OCI-LY7 (cell line): Measurements from ENCODE around the gene MEP1A. TPM values are rescaled to one million over a fixed set of nuclear protein-coding genes. Genes with fewer than 3 reads are reported as not detected.
"Not testable (repeated sequence)": the region's sequence is repeated elsewhere in the genome, so short reads cannot be mapped to it uniquely, and the experiment has no call there.

Experiments used
- BruUV-seq: library from RNA; stranded (reverse); fragments of 400-500 nt; replicated peaks from 2 replicates; lab custom pipeline; 2021; lab: Mats Ljungman, UMichigan
- CTCF ChIA-PET: fragments of 300-600 bp; sonication (Branson Sonifier 250); formaldehyde crosslinking; loops from one replicate; lab custom pipeline; 2022; ENCODE audit warnings: antibody characterized with exemption; ENCODE audit not compliant: unreplicated experiment; lab: Charles Lee
- POLR2A ChIA-PET: fragments of 300-600 bp; sonication (Branson Sonifier 250); formaldehyde crosslinking; loops from one replicate; lab custom pipeline; 2022; ENCODE audit warnings: antibody characterized with exemption; lab: Charles Lee
- DNase-seq: peaks from one replicate; pipeline ENCODE4 v3.0.0-alpha.2; 2015; ENCODE audit warnings: low spot score
- H2AFZ ChIP-seq: fragments of 200-600 bp; sonication (generic), shearing (Covaris generic); 2 replicates; pipeline ENCODE4 v1.6.1; 2014; ENCODE audit warnings: mild to moderate bottlenecking, antibody characterized with exemption, low read length, moderate library complexity
- H3K27ac ChIP-seq: fragments of 200-600 bp; sonication (generic); 2 replicates; pipeline ENCODE4 v1.5.1; 2014; ENCODE audit warnings: mixed run types, low read depth, mild to moderate bottlenecking, moderate library complexity, low read length, inconsistent platforms; ENCODE audit not compliant: poor library complexity, severe bottlenecking
- H3K36me3 ChIP-seq: fragments of 200-600 bp; sonication (generic); 2 replicates; pipeline ENCODE4 v1.6.1; 2014; ENCODE audit warnings: mild to moderate bottlenecking, antibody characterized with exemption, low read length, moderate library complexity, mixed read lengths; ENCODE audit not compliant: insufficient read depth
- H3K4me1 ChIP-seq: fragments of 200-600 bp; sonication (generic); 2 replicates; pipeline ENCODE4 v1.5.1; 2014; ENCODE audit warnings: mild to moderate bottlenecking, low read length; ENCODE audit not compliant: insufficient read depth, poor library complexity, severe bottlenecking
- H3K4me2 ChIP-seq: fragments of 200-600 bp; sonication (generic); 2 replicates; pipeline ENCODE4 v1.6.1; 2014; ENCODE audit warnings: mild to moderate bottlenecking, low read length
- H3K4me3 ChIP-seq: fragments of 200-600 bp; sonication (generic); 2 replicates; pipeline ENCODE4 v1.5.1; 2014; ENCODE audit warnings: mild to moderate bottlenecking, low read depth, low read length; ENCODE audit not compliant: poor library complexity, severe bottlenecking
- H3K79me2 ChIP-seq: fragments of 200-600 bp; sonication (generic); 2 replicates; pipeline ENCODE4 v1.6.1; 2016; ENCODE audit warnings: low read depth, mild to moderate bottlenecking, low read length, moderate library complexity, mixed read lengths; ENCODE audit not compliant: insufficient read depth
- H3K9me2 ChIP-seq: fragments of 200-600 bp; sonication (generic); 2 replicates; pipeline ENCODE4 v1.6.1; 2016; ENCODE audit warnings: mild to moderate bottlenecking, low read length, mixed read lengths; ENCODE audit not compliant: insufficient read depth
- H3K9me3 ChIP-seq: fragments of 200-600 bp; sonication (generic); 2 replicates; pipeline ENCODE4 v1.6.1; 2014; ENCODE audit warnings: mild to moderate bottlenecking, mixed run types, low read length, mixed read lengths
- H4K20me1 ChIP-seq: fragments of 200-600 bp; sonication (generic); 2 replicates; pipeline ENCODE4 v1.6.1; 2014; ENCODE audit warnings: mild to moderate bottlenecking, antibody characterized with exemption, low read length, moderate library complexity, mixed read lengths; ENCODE audit not compliant: insufficient read depth
- CTCF ChIP-seq: fragments of 200-600 bp; sonication (generic); conservative IDR thresholded peaks from 2 replicates; pipeline ENCODE4 v1.5.1; 2014; ENCODE audit warnings: mild to moderate bottlenecking, antibody characterized with exemption, low read length, moderate library complexity, mixed read lengths
- EZH2phosphoT487 ChIP-seq: fragments of 200-600 bp; sonication (generic); IDR thresholded peaks from 2 replicates; pipeline ENCODE4 v1.6.1; 2018; ENCODE audit warnings: low read depth, borderline replicate concordance, mild to moderate bottlenecking, mixed run types, antibody characterized with exemption, low read length, moderate library complexity, mixed read lengths
- intact Hi-C: fragments of 100-400 bp; cut with micrococcal nuclease; formaldehyde crosslinking; loops from one replicate; pipeline ENCODE4 v1.10.0; 2022; ENCODE audit not compliant: unreplicated experiment
- total RNA-seq, 2 experiments: library from RNA; depleted of rRNA in 1 of 2; stranded (reverse); fragments of >200 nt in 1 of 2; shearing (Covaris generic) in 1 of 2; gene quantifications; 2 replicates each; pipeline ENCODE4 v1.2.3, GENCODE V29; 2014 to 2022

The MEP1A gene
- total RNA-seq, 2 experiments from 2014 or later, result not detected

GRCh38 chr6:46821458-46821881 is 28.3 kb downstream of the MEP1A start:
- BruUV-seq, result no TSS peak
- Histone ChIP-seq H3K9me2 (no peaks in the 10 kb centered on the region), H4K20me1 (no peaks in the 10 kb centered on the region), H3K4me2 (no peak overlapping the region), H3K27ac (no peak overlapping the region), H3K79me2 (no peaks in the 10 kb centered on the region), H3K4me1 (no peaks in the 10 kb centered on the region), H3K36me3 (no peaks in the 10 kb centered on the region), H3K9me3 (no peaks in the 10 kb centered on the region), H2AFZ (no peak overlapping the region), H3K4me3 (no peak overlapping the region)
- no peak for DNase-seq
- intact Hi-C loops, result no loop called here
- ChIA-PET CTCF (no interaction called here), POLR2A (interaction anchor here (0.6 to 1.2 kb wide), 2 partner anchors 605 to 1476 kb away, joined by 3 to 4 read pairs; no protein-coding TSS in a partner anchor)
- TF ChIP-seq EZH2phosphoT487 (no peak), CTCF (no peak)

GRCh38 chr6:46828939-46829338 is 35.8 kb downstream of the MEP1A start:
- Histone ChIP-seq H3K36me3 (no peaks in the 10 kb centered on the region), H3K4me2 (no peak overlapping the region), H3K9me3 (no peaks in the 10 kb centered on the region), H3K9me2 (no peaks in the 10 kb centered on the region), H3K79me2 (no peaks in the 10 kb centered on the region), H3K4me1 (no peaks in the 10 kb centered on the region), H3K4me3 (no peak overlapping the region), H3K27ac (no peak overlapping the region), H4K20me1 (no peaks in the 10 kb centered on the region), H2AFZ (no peak overlapping the region)
- TF ChIP-seq EZH2phosphoT487 (no peak), CTCF (no peak)
- ChIA-PET POLR2A (no interaction called here), CTCF (no interaction called here)
- BruUV-seq, result no TSS peak
- intact Hi-C loops, result no loop called here
- DNase-seq, result no peak

- DNase-seq, result no peak
- BruUV-seq, result no TSS peak
- Histone ChIP-seq H3K4me3 (no peak overlapping the region), H3K79me2 (no peaks in the 10 kb centered on the region), H3K9me2 (no peaks in the 10 kb centered on the region), H4K20me1 (no peaks in the 10 kb centered on the region), H3K27ac (no peak overlapping the region), H3K4me2 (no peak overlapping the region), H3K4me1 (no peaks in the 10 kb centered on the region), H3K9me3 (no peaks in the 10 kb centered on the region), H2AFZ (no peak overlapping the region), H3K36me3 (no peaks in the 10 kb centered on the region)
- intact Hi-C loops, result no loop called here
- ChIA-PET CTCF (no interaction called here), POLR2A (interaction anchor here (0.5 kb wide), 1 partner anchor 327 kb away, joined by 4 read pairs; no protein-coding TSS in a partner anchor)
- TF ChIP-seq EZH2phosphoT487 (no peak), CTCF (no peak)
These were observed 39.6 kb downstream of the MEP1A start for GRCh38 chr6:46832816-46833215.

- H4K20me1 ChIP-seq, CTCF ChIA-PET, H3K79me2 ChIP-seq, H3K27ac ChIP-seq, intact Hi-C loops, BruUV-seq, H2AFZ ChIP-seq, H3K4me1 ChIP-seq, H3K9me2 ChIP-seq, POLR2A ChIA-PET, H3K9me3 ChIP-seq, H3K4me2 ChIP-seq, DNase-seq, H3K4me3 ChIP-seq, H3K36me3 ChIP-seq: not testable (repeated sequence)
These were observed 41.2 kb downstream of the MEP1A start for GRCh38 chr6:46834257-46834916.
